Measurements from ENCODE around the gene TFF3.

The TFF3 gene

GRCh38 chr21:42304556-42305454 is 10.4 kb downstream of the TFF3 start:
- no peak for DNase-seq (ENCODE audit: insufficient read length, low spot score)

GRCh38 chr21:42303443-42303842 is 11.8 kb downstream of the TFF3 start:
- TF ChIP-seq, protein P1, sequence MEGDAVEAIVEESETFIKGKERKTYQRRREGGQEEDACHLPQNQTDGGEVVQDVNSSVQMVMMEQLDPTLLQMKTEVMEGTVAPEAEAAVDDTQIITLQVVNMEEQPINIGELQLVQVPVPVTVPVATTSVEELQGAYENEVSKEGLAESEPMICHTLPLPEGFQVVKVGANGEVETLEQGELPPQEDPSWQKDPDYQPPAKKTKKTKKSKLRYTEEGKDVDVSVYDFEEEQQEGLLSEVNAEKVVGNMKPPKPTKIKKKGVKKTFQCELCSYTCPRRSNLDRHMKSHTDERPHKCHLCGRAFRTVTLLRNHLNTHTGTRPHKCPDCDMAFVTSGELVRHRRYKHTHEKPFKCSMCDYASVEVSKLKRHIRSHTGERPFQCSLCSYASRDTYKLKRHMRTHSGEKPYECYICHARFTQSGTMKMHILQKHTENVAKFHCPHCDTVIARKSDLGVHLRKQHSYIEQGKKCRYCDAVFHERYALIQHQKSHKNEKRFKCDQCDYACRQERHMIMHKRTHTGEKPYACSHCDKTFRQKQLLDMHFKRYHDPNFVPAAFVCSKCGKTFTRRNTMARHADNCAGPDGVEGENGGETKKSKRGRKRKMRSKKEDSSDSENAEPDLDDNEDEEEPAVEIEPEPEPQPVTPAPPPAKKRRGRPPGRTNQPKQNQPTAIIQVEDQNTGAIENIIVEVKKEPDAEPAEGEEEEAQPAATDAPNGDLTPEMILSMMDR (IDR thresholded peaks at IDR 0.05; ENCODE audit: insufficient read depth, missing control alignments), result no peak
- DNase-seq (ENCODE audit: insufficient read length, low spot score) (no peak), FAIRE-seq (no peak)

More at GRCh38 chr21:42304556-42305454, 10.4 kb downstream of the TFF3 start:
- FAIRE-seq, result no peak
- TF ChIP-seq, protein P1 (IDR thresholded peaks at IDR 0.05; ENCODE audit: insufficient read depth, missing control alignments), result no peak

DNA sequence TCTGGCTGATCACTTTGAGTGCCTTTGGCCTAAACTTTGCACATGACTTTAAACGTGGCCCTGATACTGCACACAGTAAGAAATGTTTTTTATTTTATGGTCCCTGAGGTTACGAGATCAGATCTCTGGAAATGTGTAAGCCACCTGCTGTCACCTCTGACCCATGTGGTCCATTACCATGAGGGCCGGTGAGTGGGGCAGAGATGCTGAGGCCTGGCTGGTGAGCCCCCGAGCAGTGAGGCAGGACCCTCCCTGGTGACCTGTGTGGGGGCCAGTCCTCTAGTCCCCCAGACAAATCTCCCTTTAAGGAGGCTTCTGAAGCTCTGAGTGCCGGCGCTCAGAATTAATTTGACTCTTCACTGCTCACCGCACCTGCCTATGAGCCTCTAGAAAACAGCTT is 12.4 kb downstream of the TFF3 start:
- TF ChIP-seq, protein P1 (IDR thresholded peaks at IDR 0.05; ENCODE audit: insufficient read depth, missing control alignments), result no peak
- no peak for FAIRE-seq
- no peak for DNase-seq (ENCODE audit: insufficient read length, low spot score)

DNA sequence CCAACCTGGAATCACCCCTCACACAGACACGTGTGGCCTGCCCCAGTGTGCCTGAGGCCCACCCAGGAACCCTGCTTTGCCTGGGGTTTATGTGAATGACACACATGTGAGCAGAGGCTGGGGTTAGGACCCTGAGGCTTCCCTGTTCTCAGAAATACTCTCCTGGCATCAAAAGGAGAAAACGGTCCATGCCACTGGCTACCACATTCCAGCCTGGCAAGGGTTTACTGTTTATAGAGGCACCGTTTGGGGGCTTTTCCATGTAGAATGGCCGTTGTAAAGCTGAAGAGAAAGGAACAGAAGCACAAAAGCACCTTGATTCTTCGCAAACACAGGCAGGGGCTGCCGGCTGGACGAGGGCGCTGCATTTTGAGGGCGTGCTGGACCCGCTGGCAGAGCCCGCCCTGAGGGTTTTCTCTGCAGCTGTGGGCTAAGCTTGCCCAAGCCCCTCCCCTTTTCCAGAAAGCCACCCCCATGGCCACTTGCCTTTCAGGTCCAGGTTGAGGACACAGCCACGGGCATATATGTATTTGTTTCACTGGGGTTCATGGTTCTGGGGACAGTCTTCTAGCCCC is 13.0 kb downstream of the TFF3 start:
- no peak for FAIRE-seq
- TF ChIP-seq, protein P1 (IDR thresholded peaks at IDR 0.05; ENCODE audit: insufficient read depth, missing control alignments), result no peak
- DNase-seq (ENCODE audit: insufficient read length, low spot score), result no peak

DNA sequence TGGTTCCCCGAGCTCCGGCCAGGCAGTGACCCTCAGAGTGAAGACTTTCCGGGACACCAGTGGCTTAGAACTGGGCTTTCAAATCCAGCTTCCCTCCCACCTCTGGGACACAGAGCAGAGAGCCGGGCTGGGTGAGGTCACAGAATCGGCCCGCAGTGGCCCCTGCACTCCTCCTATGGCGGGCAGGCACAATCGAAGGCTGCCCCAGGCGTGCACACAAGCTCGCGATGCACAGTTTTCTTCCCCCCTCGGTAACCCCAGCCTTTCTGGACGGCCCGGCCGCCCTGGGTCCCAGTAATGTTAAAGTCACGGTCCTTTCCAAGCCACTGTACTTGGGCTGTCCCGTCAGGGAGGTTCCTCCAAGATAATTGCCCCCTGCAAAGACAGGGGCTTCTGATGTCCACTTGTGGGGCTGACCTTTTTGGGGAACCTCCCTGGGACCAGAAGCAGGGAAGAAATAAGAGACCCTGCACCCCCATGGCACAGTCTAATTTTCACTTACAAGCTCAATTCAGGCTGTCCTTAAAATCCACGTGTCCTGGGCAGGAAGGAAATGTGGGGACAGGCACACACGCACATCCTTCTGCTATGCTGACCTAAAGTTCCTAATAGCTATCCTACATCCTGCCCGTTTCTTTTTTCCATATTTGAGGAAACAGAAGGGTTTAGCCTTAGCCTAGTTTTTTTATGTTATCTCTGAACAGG is 13.7 kb downstream of the TFF3 start:
- DNase-seq (ENCODE audit: insufficient read length, low spot score), result no peak
- FAIRE-seq, result no peak
- TF ChIP-seq, protein P1 (IDR thresholded peaks at IDR 0.05; ENCODE audit: insufficient read depth, missing control alignments), result no peak

DNA sequence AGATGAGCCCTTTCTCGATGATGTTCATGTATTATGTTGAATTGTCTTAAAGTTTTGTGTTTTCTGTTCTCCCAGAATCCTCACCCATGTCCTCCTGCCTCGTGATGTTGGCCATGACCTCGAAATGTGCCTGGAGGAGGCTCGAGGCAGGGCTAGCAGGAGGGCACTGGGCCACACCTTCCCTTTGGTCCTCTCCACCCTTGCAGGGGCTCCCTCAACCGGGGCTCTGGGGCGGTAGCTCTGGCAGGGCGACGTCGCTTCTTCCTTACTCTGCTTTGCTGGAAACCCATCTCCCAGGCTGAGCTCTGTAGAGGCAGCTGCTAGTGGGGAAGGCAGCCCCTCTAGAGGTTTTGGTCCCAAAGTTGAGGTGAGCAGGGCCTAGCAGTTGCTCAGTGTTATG is 14.3 kb downstream of the TFF3 start:
- DNase-seq (ENCODE audit: insufficient read length, low spot score), result no peak
- FAIRE-seq, result no peak
- TF ChIP-seq, protein P1 (IDR thresholded peaks at IDR 0.05; ENCODE audit: insufficient read depth, missing control alignments), result no peak

Data from D721Med (cell line).